Liver (tissue), 9 donors: Measurements from ENCODE around the gene SETD3. TPM values are rescaled to one million over a fixed set of nuclear protein-coding genes. Genes with fewer than 3 reads are reported as not detected.

ENCODE experiments used
- DNase-seq: peaks from one replicate; pipeline ENCODE4 v3.0.0-alpha.2; 2017; ENCODE audit warnings: low spot score
- H3K27ac ChIP-seq, 2 donors: one replicate each; pipeline ENCODE4 v1.7.0; 2013; ENCODE audit warnings: inconsistent platforms in 2 of 2, low read length in 2 of 2, control low read depth in 1 of 2, low read depth in 1 of 2, mild to moderate bottlenecking in 1 of 2
- H3K27me3 ChIP-seq, 4 donors: one replicate each; pipeline versions ENCODE4 v1.6.1 to v1.7.0; 2013; ENCODE audit warnings: low read length in 3 of 4, inconsistent platforms in 1 of 4, mild to moderate bottlenecking in 1 of 4, moderate library complexity in 1 of 4; ENCODE audit not compliant: control insufficient read depth in 4 of 4, insufficient read depth in 4 of 4
- H3K36me3 ChIP-seq, 4 donors: one replicate each; pipeline versions ENCODE4 v1.6.1 to v1.7.0; 2013; ENCODE audit warnings: low read length in 3 of 4, mild to moderate bottlenecking in 3 of 4, low read depth in 1 of 4, moderate library complexity in 1 of 4; ENCODE audit not compliant: control insufficient read depth in 4 of 4, insufficient read depth in 3 of 4
- H3K4me1 ChIP-seq, 4 donors: one replicate each; pipeline versions ENCODE4 v1.6.1 to v1.7.0; 2013; ENCODE audit warnings: low read length in 3 of 4, mild to moderate bottlenecking in 3 of 4, moderate library complexity in 1 of 4; ENCODE audit not compliant: control insufficient read depth in 4 of 4, insufficient read depth in 4 of 4
- H3K4me3 ChIP-seq, 3 donors: one replicate each; pipeline versions ENCODE4 v1.6.1 to v1.7.0; 2013; ENCODE audit warnings: low read length in 3 of 3, control low read depth in 1 of 3, low read depth in 1 of 3, mild to moderate bottlenecking in 1 of 3
- H3K9ac ChIP-seq, 2 donors: one replicate each; pipeline ENCODE4 v1.7.0; 2013; ENCODE audit warnings: low read length in 2 of 2, mild to moderate bottlenecking in 2 of 2, moderate library complexity in 2 of 2, control low read depth in 1 of 2, low read depth in 1 of 2
- H3K9me3 ChIP-seq, 4 donors: one replicate each; pipeline versions ENCODE4 v1.6.1 to v1.7.0; 2013; ENCODE audit warnings: low read length in 3 of 4; ENCODE audit not compliant: control insufficient read depth in 4 of 4
- EGR1 ChIP-seq, 2 donors: IDR thresholded peaks; 2 replicates each; pipeline ENCODE4 v1.6.1; 2016 to 2018; ENCODE audit warnings: antibody characterized with exemption in 2 of 2, low read depth in 2 of 2
- FOXA1 ChIP-seq: IDR thresholded peaks from 2 replicates; pipeline ENCODE4 v1.6.1; 2016; ENCODE audit warnings: antibody characterized with exemption
- FOXA2 ChIP-seq: IDR thresholded peaks from 2 replicates; pipeline ENCODE4 v1.6.1; 2016; ENCODE audit warnings: antibody characterized with exemption
- GABPA ChIP-seq, 2 donors: IDR thresholded peaks in 1 of 2; conservative IDR thresholded peaks in 1 of 2; 2 replicates each; pipeline ENCODE4 v1.6.1; 2016; ENCODE audit warnings: antibody characterized with exemption in 2 of 2, mild to moderate bottlenecking in 1 of 2, moderate library complexity in 1 of 2
- HNF4A ChIP-seq, 2 donors: conservative IDR thresholded peaks; 2 replicates each; pipeline ENCODE4 v1.6.1; 2016; ENCODE audit warnings: antibody characterized with exemption in 2 of 2, mild to moderate bottlenecking in 2 of 2
- HNF4G ChIP-seq: IDR thresholded peaks from 2 replicates; pipeline ENCODE4 v1.6.1; 2016; ENCODE audit warnings: antibody characterized with exemption
- JUND ChIP-seq, 2 donors: IDR thresholded peaks; 2 replicates each; pipeline ENCODE4 v1.6.1; 2016; ENCODE audit warnings: antibody characterized with exemption in 2 of 2
- MAX ChIP-seq: IDR thresholded peaks from 2 replicates; pipeline ENCODE4 v1.6.1; 2016; ENCODE audit warnings: antibody characterized with exemption
- NR2F2 ChIP-seq: IDR thresholded peaks from 2 replicates; pipeline ENCODE4 v1.6.1; 2016; ENCODE audit warnings: antibody characterized with exemption
- RAD21 ChIP-seq, 2 donors: IDR thresholded peaks; 2 replicates each; pipeline ENCODE4 v1.6.1; 2016; ENCODE audit warnings: antibody characterized with exemption in 2 of 2, mild to moderate bottlenecking in 2 of 2
- REST ChIP-seq: IDR thresholded peaks from 2 replicates; pipeline ENCODE4 v1.6.1; 2016; ENCODE audit warnings: antibody characterized with exemption, mild to moderate bottlenecking
- RXRA ChIP-seq, 2 donors: IDR thresholded peaks; 2 replicates each; pipeline ENCODE4 v1.6.1; 2017 to 2018; ENCODE audit warnings: antibody characterized with exemption in 2 of 2, mild to moderate bottlenecking in 1 of 2
- SP1 ChIP-seq: IDR thresholded peaks from 2 replicates; pipeline ENCODE4 v1.6.1; 2018; ENCODE audit warnings: antibody characterized with exemption, mild to moderate bottlenecking
- YY1 ChIP-seq: IDR thresholded peaks from 2 replicates; pipeline ENCODE4 v1.6.1; 2016; ENCODE audit warnings: antibody characterized with exemption, mild to moderate bottlenecking
- WGBS: extraction: QIAGEN DNeasy Blood & Tissue Kit; methylation state at CpG from one replicate; pipeline ENCODE4 v1.1.7; 2013; 5-methylcytosine and 5-hydroxymethylcytosine counted together
- polyA plus RNA-seq, 2 donors: library from polyadenylated mRNA; stranded (reverse) in 1 of 2; unstranded in 1 of 2; fragments of 200-250 nt in 1 of 2; fragments of >200 nt in 1 of 2; fragmentation: Nextera tagmentation in 1 of 2; extraction: Ambion mirVana in 1 of 2; gene quantifications; one replicate each; pipeline versions ENCODE4 v1.2.1 to v1.2.3, GENCODE V29; 2013 to 2015
- total RNA-seq, 2 donors: library from RNA; depleted of rRNA; stranded (reverse); fragments of >200 nt; gene quantifications; one replicate each; pipeline ENCODE4 v1.2.3, GENCODE V29; 2014
- TF ChIP-seq, protein P1 (sequence below): fragments of 150-350 bp; IDR thresholded peaks from 2 replicates; pipeline ENCODE4 v1.5.1; 2017; ENCODE audit warnings: improper control_type of control experiment, low read depth, low read length; ENCODE audit not compliant: missing input control
- TF ChIP-seq, protein P2 (sequence below): IDR thresholded peaks from 2 replicates; pipeline ENCODE4 v1.6.1; 2016; ENCODE audit warnings: antibody characterized with exemption
- TF ChIP-seq, protein P3 (sequence below): IDR thresholded peaks from 2 replicates; pipeline ENCODE4 v1.6.1; 2016; ENCODE audit warnings: antibody characterized with exemption
- donor health status: healthy.
- donor health status: healthy.
- donor health status: healthy.
- donor health status: healthy.
- donor health status: healthy.

The SETD3 gene
- total and polyA plus RNA-seq, 4 donors, result 18.7 to 39.7 (median 19.4) TPM

GRCh38 chr14:99393059-99393655, 87.5 kb downstream of the SETD3 start:
- Histone ChIP-seq H3K9me3 (no peaks in the 10 kb centered on the region), H3K27ac (no peak overlapping the region), H3K9ac (no peak overlapping the region), H3K4me3 (no peak overlapping the region), H3K27me3 (no peaks in the 10 kb centered on the region), H3K4me1 (peaks cover 4 to 28% (median 22%) of the 10 kb centered on the region in 4 donors), H3K36me3 (peaks cover 0 to 10% (median 8%) of the 10 kb centered on the region in 4 donors)
- peak; percentile 48 for DNase-seq
- TF ChIP-seq HNF4A (conservative IDR thresholded peaks at IDR 0.05), result no peak
- TF ChIP-seq RAD21 (IDR thresholded peaks at IDR 0.05), result peak; percentile 48 to 62
- TF ChIP-seq, protein P1, sequence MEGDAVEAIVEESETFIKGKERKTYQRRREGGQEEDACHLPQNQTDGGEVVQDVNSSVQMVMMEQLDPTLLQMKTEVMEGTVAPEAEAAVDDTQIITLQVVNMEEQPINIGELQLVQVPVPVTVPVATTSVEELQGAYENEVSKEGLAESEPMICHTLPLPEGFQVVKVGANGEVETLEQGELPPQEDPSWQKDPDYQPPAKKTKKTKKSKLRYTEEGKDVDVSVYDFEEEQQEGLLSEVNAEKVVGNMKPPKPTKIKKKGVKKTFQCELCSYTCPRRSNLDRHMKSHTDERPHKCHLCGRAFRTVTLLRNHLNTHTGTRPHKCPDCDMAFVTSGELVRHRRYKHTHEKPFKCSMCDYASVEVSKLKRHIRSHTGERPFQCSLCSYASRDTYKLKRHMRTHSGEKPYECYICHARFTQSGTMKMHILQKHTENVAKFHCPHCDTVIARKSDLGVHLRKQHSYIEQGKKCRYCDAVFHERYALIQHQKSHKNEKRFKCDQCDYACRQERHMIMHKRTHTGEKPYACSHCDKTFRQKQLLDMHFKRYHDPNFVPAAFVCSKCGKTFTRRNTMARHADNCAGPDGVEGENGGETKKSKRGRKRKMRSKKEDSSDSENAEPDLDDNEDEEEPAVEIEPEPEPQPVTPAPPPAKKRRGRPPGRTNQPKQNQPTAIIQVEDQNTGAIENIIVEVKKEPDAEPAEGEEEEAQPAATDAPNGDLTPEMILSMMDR, result peak; percentile 61
- WGBS, result 77% methylated on average over 12 of the region's 12 CpGs

- Histone ChIP-seq H3K27ac (no peak overlapping the region), H3K4me3 (no peak overlapping the region), H3K27me3 (no peaks in the 10 kb centered on the region), H3K9me3 (no peaks in the 10 kb centered on the region), H3K36me3 (no peaks in the 10 kb centered on the region), H3K9ac (no peak overlapping the region), H3K4me1 (peaks cover 4 to 28% (median 22%) of the 10 kb centered on the region in 4 donors)
- TF ChIP-seq, protein P2, sequence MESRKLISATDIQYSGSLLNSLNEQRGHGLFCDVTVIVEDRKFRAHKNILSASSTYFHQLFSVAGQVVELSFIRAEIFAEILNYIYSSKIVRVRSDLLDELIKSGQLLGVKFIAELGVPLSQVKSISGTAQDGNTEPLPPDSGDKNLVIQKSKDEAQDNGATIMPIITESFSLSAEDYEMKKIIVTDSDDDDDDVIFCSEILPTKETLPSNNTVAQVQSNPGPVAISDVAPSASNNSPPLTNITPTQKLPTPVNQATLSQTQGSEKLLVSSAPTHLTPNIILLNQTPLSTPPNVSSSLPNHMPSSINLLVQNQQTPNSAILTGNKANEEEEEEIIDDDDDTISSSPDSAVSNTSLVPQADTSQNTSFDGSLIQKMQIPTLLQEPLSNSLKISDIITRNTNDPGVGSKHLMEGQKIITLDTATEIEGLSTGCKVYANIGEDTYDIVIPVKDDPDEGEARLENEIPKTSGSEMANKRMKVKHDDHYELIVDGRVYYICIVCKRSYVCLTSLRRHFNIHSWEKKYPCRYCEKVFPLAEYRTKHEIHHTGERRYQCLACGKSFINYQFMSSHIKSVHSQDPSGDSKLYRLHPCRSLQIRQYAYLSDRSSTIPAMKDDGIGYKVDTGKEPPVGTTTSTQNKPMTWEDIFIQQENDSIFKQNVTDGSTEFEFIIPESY, result no peak
- TF ChIP-seq MAX (no peak), YY1 (no peak), HNF4A (conservative IDR thresholded peaks at IDR 0.05) (no peak), EGR1 (IDR thresholded peaks at IDR 0.05; ENCODE audit: low read depth in 2 of 2) (no peak), REST (no peak), FOXA1 (no peak), GABPA (IDR thresholded peaks at IDR 0.05 in 1 of 2, conservative IDR thresholded peaks at IDR 0.05 in 1 of 2) (no peak), NR2F2 (no peak), HNF4G (no peak), RXRA (IDR thresholded peaks at IDR 0.05) (no peak), JUND (IDR thresholded peaks at IDR 0.05) (no peak), FOXA2 (no peak), SP1 (no peak)
- TF ChIP-seq, protein P1, result no peak
- TF ChIP-seq, protein P3, sequence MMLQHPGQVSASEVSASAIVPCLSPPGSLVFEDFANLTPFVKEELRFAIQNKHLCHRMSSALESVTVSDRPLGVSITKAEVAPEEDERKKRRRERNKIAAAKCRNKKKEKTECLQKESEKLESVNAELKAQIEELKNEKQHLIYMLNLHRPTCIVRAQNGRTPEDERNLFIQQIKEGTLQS, result no peak
- no peak for DNase-seq
- 88% methylated on average over 13 of the region's 13 CpGs for WGBS
Measured at GRCh38 chr14:99391671-99392070, 89.0 kb downstream of the SETD3 start.
